OCI-LY7 (cell line): ENCODE data around the gene KHDC1. TPM values are rescaled to one million over a fixed set of nuclear protein-coding genes. Genes with fewer than 3 reads are reported as not detected.

ENCODE experiments used
- BruUV-seq: library from RNA; stranded (reverse); fragments of 400-500 nt; replicated peaks from 2 replicates; lab custom pipeline; 2021; lab: Mats Ljungman, UMichigan
- CTCF ChIA-PET: fragments of 300-600 bp; sonication (Branson Sonifier 250); formaldehyde crosslinking; loops from one replicate; lab custom pipeline; 2022; ENCODE audit warnings: antibody characterized with exemption; ENCODE audit not compliant: unreplicated experiment; lab: Charles Lee
- POLR2A ChIA-PET: fragments of 300-600 bp; sonication (Branson Sonifier 250); formaldehyde crosslinking; loops from one replicate; lab custom pipeline; 2022; ENCODE audit warnings: antibody characterized with exemption; lab: Charles Lee
- DNase-seq: peaks from one replicate; pipeline ENCODE4 v3.0.0-alpha.2; 2015; ENCODE audit warnings: low spot score
- H2AFZ ChIP-seq: fragments of 200-600 bp; sonication (generic), shearing (Covaris generic); 2 replicates; pipeline ENCODE4 v1.6.1; 2014; ENCODE audit warnings: mild to moderate bottlenecking, antibody characterized with exemption, low read length, moderate library complexity
- H3K27ac ChIP-seq: fragments of 200-600 bp; sonication (generic); 2 replicates; pipeline ENCODE4 v1.5.1; 2014; ENCODE audit warnings: mixed run types, low read depth, mild to moderate bottlenecking, moderate library complexity, low read length, inconsistent platforms; ENCODE audit not compliant: poor library complexity, severe bottlenecking
- H3K36me3 ChIP-seq: fragments of 200-600 bp; sonication (generic); 2 replicates; pipeline ENCODE4 v1.6.1; 2014; ENCODE audit warnings: mild to moderate bottlenecking, antibody characterized with exemption, low read length, moderate library complexity, mixed read lengths; ENCODE audit not compliant: insufficient read depth
- H3K4me1 ChIP-seq: fragments of 200-600 bp; sonication (generic); 2 replicates; pipeline ENCODE4 v1.5.1; 2014; ENCODE audit warnings: mild to moderate bottlenecking, low read length; ENCODE audit not compliant: insufficient read depth, poor library complexity, severe bottlenecking
- H3K4me2 ChIP-seq: fragments of 200-600 bp; sonication (generic); 2 replicates; pipeline ENCODE4 v1.6.1; 2014; ENCODE audit warnings: mild to moderate bottlenecking, low read length
- H3K4me3 ChIP-seq: fragments of 200-600 bp; sonication (generic); 2 replicates; pipeline ENCODE4 v1.5.1; 2014; ENCODE audit warnings: mild to moderate bottlenecking, low read depth, low read length; ENCODE audit not compliant: poor library complexity, severe bottlenecking
- H3K79me2 ChIP-seq: fragments of 200-600 bp; sonication (generic); 2 replicates; pipeline ENCODE4 v1.6.1; 2016; ENCODE audit warnings: low read depth, mild to moderate bottlenecking, low read length, moderate library complexity, mixed read lengths; ENCODE audit not compliant: insufficient read depth
- H3K9me2 ChIP-seq: fragments of 200-600 bp; sonication (generic); 2 replicates; pipeline ENCODE4 v1.6.1; 2016; ENCODE audit warnings: mild to moderate bottlenecking, low read length, mixed read lengths; ENCODE audit not compliant: insufficient read depth
- H3K9me3 ChIP-seq: fragments of 200-600 bp; sonication (generic); 2 replicates; pipeline ENCODE4 v1.6.1; 2014; ENCODE audit warnings: mild to moderate bottlenecking, mixed run types, low read length, mixed read lengths
- H4K20me1 ChIP-seq: fragments of 200-600 bp; sonication (generic); 2 replicates; pipeline ENCODE4 v1.6.1; 2014; ENCODE audit warnings: mild to moderate bottlenecking, antibody characterized with exemption, low read length, moderate library complexity, mixed read lengths; ENCODE audit not compliant: insufficient read depth
- EZH2phosphoT487 ChIP-seq: fragments of 200-600 bp; sonication (generic); IDR thresholded peaks from 2 replicates; pipeline ENCODE4 v1.6.1; 2018; ENCODE audit warnings: low read depth, borderline replicate concordance, mild to moderate bottlenecking, mixed run types, antibody characterized with exemption, low read length, moderate library complexity, mixed read lengths
- intact Hi-C: fragments of 100-400 bp; cut with micrococcal nuclease; formaldehyde crosslinking; loops from one replicate; pipeline ENCODE4 v1.10.0; 2022; ENCODE audit not compliant: unreplicated experiment
- total RNA-seq, 2 experiments: library from RNA; depleted of rRNA in 1 of 2; stranded (reverse); fragments of >200 nt in 1 of 2; shearing (Covaris generic) in 1 of 2; gene quantifications; 2 replicates each; pipeline ENCODE4 v1.2.3, GENCODE V29; 2014 to 2022
- TF ChIP-seq, protein P1 (sequence below): fragments of 200-600 bp; sonication (generic); conservative IDR thresholded peaks from 2 replicates; pipeline ENCODE4 v1.5.1; 2014; ENCODE audit warnings: mild to moderate bottlenecking, antibody characterized with exemption, low read length, moderate library complexity, mixed read lengths

KHDC1 gene
- total RNA-seq, 2 experiments from 2014 or later: 16.2 to 22.3 TPM

DNA sequence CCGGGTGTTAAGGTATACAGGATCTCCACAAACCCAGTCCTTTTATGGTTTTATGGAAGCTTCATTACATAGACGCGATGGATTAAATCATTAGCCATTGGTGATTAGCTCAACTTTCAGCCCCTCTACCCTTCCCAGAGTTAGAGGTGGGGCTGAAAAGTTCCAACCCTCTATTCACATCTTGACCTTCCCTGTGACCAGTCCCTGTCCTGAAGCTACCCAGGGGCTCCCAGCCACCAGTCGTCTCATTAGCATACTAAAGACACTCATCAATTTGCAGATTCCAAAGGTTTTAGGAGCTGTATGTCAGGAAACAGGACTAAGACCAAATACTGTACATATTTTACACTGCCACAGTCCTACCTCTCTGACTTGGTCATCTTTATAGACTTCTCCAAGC lies 58.7 kb downstream of the KHDC1 start:
- no peaks in the 10 kb centered on the region for H3K4me1 ChIP-seq
- no peak overlapping the region for H3K27ac ChIP-seq
- no peaks in the 10 kb centered on the region for H4K20me1 ChIP-seq
- no peaks in the 10 kb centered on the region for H3K9me2 ChIP-seq
- H2AFZ ChIP-seq: no peak overlapping the region
- H3K4me2 ChIP-seq: no peak overlapping the region
- H3K4me3 ChIP-seq: no peak overlapping the region
- H3K9me3 ChIP-seq: no peaks in the 10 kb centered on the region
- CTCF ChIA-PET: no interaction called here
- H3K79me2 ChIP-seq: no peaks in the 10 kb centered on the region
- TF ChIP-seq, protein P1, sequence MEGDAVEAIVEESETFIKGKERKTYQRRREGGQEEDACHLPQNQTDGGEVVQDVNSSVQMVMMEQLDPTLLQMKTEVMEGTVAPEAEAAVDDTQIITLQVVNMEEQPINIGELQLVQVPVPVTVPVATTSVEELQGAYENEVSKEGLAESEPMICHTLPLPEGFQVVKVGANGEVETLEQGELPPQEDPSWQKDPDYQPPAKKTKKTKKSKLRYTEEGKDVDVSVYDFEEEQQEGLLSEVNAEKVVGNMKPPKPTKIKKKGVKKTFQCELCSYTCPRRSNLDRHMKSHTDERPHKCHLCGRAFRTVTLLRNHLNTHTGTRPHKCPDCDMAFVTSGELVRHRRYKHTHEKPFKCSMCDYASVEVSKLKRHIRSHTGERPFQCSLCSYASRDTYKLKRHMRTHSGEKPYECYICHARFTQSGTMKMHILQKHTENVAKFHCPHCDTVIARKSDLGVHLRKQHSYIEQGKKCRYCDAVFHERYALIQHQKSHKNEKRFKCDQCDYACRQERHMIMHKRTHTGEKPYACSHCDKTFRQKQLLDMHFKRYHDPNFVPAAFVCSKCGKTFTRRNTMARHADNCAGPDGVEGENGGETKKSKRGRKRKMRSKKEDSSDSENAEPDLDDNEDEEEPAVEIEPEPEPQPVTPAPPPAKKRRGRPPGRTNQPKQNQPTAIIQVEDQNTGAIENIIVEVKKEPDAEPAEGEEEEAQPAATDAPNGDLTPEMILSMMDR: no peak
- TF ChIP-seq EZH2phosphoT487: no peak
- H3K36me3 ChIP-seq: no peaks in the 10 kb centered on the region
- DNase-seq: no peak
- POLR2A ChIA-PET: interaction anchor here (0.5 to 1.4 kb wide), 4 partner anchors 15 to 1304 kb away, joined by 3 to 6 read pairs (median 3); no protein-coding TSS in a partner anchor
- intact Hi-C loops: no loop called here
- no TSS peak for BruUV-seq

DNA sequence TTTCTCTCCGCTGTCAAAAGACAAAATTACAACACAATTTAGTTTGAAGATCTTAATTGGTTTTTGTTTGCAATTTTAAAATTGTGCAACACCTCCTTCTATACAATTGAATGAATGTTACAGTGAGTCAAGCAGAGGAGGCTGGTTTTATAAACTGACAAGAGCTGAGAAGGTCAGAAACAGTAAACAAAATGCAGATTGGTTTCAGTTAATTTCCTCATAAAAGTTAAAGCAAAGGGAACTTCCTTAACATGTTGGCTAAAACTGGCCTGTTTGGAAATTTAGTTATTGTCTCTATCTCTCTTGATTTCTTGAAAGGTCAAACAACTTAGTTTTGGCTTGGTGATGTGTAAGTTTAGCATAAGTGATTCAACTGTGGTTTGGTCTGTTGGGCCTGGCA lies 59.9 kb downstream of the KHDC1 start:
- CTCF ChIA-PET: no interaction called here
- DNase-seq: no peak
- POLR2A ChIA-PET: interaction anchor here (1.4 kb wide), 1 partner anchor 13 kb away, joined by 3 read pairs; no protein-coding TSS in a partner anchor

DNA sequence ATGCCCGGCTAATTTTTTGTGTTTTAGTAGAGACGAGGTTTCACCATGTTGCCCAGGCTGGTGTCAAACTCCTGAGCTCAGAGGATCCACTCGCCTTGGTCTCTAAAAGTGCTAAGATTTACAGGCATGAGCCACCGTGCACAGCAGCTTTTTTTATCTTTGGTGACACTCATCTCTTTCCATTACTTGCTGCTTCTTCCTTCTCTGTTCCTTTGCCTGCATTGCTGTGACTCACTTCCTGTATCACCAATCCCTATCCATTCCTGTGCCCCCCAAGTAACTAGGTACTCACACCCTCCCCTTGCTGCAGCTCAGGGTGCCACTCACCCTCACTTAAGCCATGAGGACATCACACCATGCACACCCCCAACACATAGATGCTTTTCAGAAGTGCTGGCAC lies 62.3 kb downstream of the KHDC1 start:
- CTCF ChIA-PET: no interaction called here
- H3K4me3 ChIP-seq: no peak overlapping the region
- no TSS peak for BruUV-seq

More for the DNA sequence above, 59.9 kb downstream of the KHDC1 start:
- Histone ChIP-seq H3K36me3 (no peaks in the 10 kb centered on the region), H3K4me1 (no peaks in the 10 kb centered on the region), H4K20me1 (no peaks in the 10 kb centered on the region), H3K4me2 (no peak overlapping the region), H3K27ac (no peak overlapping the region), H3K4me3 (no peak overlapping the region), H3K9me3 (no peaks in the 10 kb centered on the region), H3K9me2 (no peaks in the 10 kb centered on the region), H3K79me2 (no peaks in the 10 kb centered on the region), H2AFZ (no peak overlapping the region)
- intact Hi-C loops: no loop called here
- BruUV-seq: no TSS peak
- no peak for TF ChIP-seq EZH2phosphoT487
- TF ChIP-seq, protein P1: no peak

More for the DNA sequence above, 62.3 kb downstream of the KHDC1 start:
- intact Hi-C loops: no loop called here
- POLR2A ChIA-PET: interaction anchor here (0.6 to 0.7 kb wide), 4 partner anchors 674 to 1904 kb away, joined by 4 to 7 read pairs (median 4); no protein-coding TSS in a partner anchor
- no peaks in the 10 kb centered on the region for H3K9me3 ChIP-seq
- DNase-seq: no peak
- H3K4me1 ChIP-seq: no peaks in the 10 kb centered on the region
- H3K9me2 ChIP-seq: no peaks in the 10 kb centered on the region
- no peak overlapping the region for H2AFZ ChIP-seq
- no peaks in the 10 kb centered on the region for H3K79me2 ChIP-seq
- TF ChIP-seq, protein P1: no peak
- no peak for TF ChIP-seq EZH2phosphoT487
- H4K20me1 ChIP-seq: no peaks in the 10 kb centered on the region
- H3K36me3 ChIP-seq: peaks cover 9% of the 10 kb centered on the region
- no peak overlapping the region for H3K4me2 ChIP-seq
- no peak overlapping the region for H3K27ac ChIP-seq
